ENCODE data around the gene IL32.

IL32 gene

GRCh38 chr16:3065069-3065741 lies at the start of gene IL32:
Gene IL32 (plus strand): TSS chr16:3065640. CDS start chr16:3065812, 172 bp downstream.
- DNase-seq, result peak; percentile 80

- no peak for DNase-seq
Measured at GRCh38 chr16:3015865-3016521, 49.4 kb upstream of the IL32 start.

GRCh38 chr16:3017344-3017743 lies 48.1 kb upstream of the IL32 start:
- DNase-seq, result no peak

GRCh38 chr16:3017794-3018506 lies 47.5 kb upstream of the IL32 start, which contains the start of gene CLDN6:
Gene CLDN6 (minus strand): TSS chr16:3018183. CDS start chr16:3016021, 2,162 bp downstream.
- DNase-seq, result no peak

GRCh38 chr16:3019594-3020246 lies 45.7 kb upstream of the IL32 start:
- DNase-seq, result no peak

- peak; percentile 74 for DNase-seq
Measured at GRCh38 chr16:3020247-3020603, 45.2 kb upstream of the IL32 start, which contains the start of gene TNFRSF12A. Gene TNFRSF12A (plus strand): TSS chr16:3020368. CDS start chr16:3020398, 30 bp downstream.

GRCh38 chr16:3020604-3021448 lies 44.6 kb upstream of the IL32 start:
- peak; percentile 73 for DNase-seq

- DNase-seq, result peak; percentile 64
Measured at GRCh38 chr16:3021449-3022207, 43.8 kb upstream of the IL32 start.

- DNase-seq, result no peak
Measured at GRCh38 chr16:3022208-3022683, 43.2 kb upstream of the IL32 start.

- no peak for DNase-seq
Measured at GRCh38 chr16:3022684-3023414, 42.6 kb upstream of the IL32 start.

GRCh38 chr16:3023415-3023668 lies 42.1 kb upstream of the IL32 start:
- no peak for DNase-seq

GRCh38 chr16:3023669-3024478 lies 41.6 kb upstream of the IL32 start, which contains the start of the genes HCFC1R1 and THOC6:
Gene HCFC1R1 (minus strand): TSS chr16:3023942. CDS start chr16:3023941, 1 bp downstream.
Gene THOC6 (plus strand): TSS chr16:3024035. CDS start chr16:3024327, 292 bp downstream.
- DNase-seq, result peak; percentile 83

GRCh38 chr16:3025032-3026002 lies 40.1 kb upstream of the IL32 start:
- no peak for DNase-seq

GRCh38 chr16:3026003-3026378 lies 39.4 kb upstream of the IL32 start:
- no peak for DNase-seq

GRCh38 chr16:3026609-3027488 lies 38.6 kb upstream of the IL32 start:
- DNase-seq, result no peak

GRCh38 chr16:3027489-3027795 lies 38.0 kb upstream of the IL32 start:
- no peak for DNase-seq

GRCh38 chr16:3027983-3028715 lies 37.3 kb upstream of the IL32 start:
- peak; percentile 95 for DNase-seq
